H1 (cell line): ENCODE data around the gene CD300H. TPM values are rescaled to one million over a fixed set of nuclear protein-coding genes. Genes with fewer than 3 reads are reported as not detected.

ENCODE experiments used
- CTCF ChIA-PET: fragments of 300-600 bp; sonication (Branson Sonifier 250); formaldehyde crosslinking; loops from one replicate; lab custom pipeline; 2021; ENCODE audit not compliant: partially characterized antibody; lab: Charles Lee
- POLR2A ChIA-PET: fragments of 300-600 bp; sonication (Branson Sonifier 250); formaldehyde crosslinking; loops from one replicate; lab custom pipeline; 2021; ENCODE audit warnings: inconsistent platforms; ENCODE audit not compliant: partially characterized antibody; lab: Charles Lee
- DNase-seq, 2 experiments: peaks; one replicate each; pipeline versions ENCODE4 v3.0.0 to v3.0.0-alpha.2; 2010 to 2022; ENCODE audit warnings: low spot score in 2 of 2, low read depth in 1 of 2, mixed read lengths in 1 of 2
- FAIRE-seq: peaks from 2 replicates; lab custom pipeline; 2011; peaks lifted over from hg19 to GRCh38; lab: Jason Lieb, UNC
- H2AFZ ChIP-seq: 2 replicates; pipeline ENCODE4 v1.8.1; 2012; ENCODE audit warnings: low read length, inconsistent platforms
- H2AK5ac ChIP-seq: 2 replicates; pipeline ENCODE4 v1.6.1; 2013; ENCODE audit warnings: low read depth, low read length
- H2BK120ac ChIP-seq: replicated peaks from 2 replicates; pipeline ENCODE3; 2013; ENCODE audit warnings: low read depth, low read length, inconsistent platforms
- H2BK12ac ChIP-seq: 2 replicates; pipeline ENCODE4 v1.6.1; 2013; ENCODE audit warnings: low read depth, low read length
- H2BK15ac ChIP-seq: 2 replicates; pipeline ENCODE4 v1.6.1; 2013; ENCODE audit warnings: low read length
- H2BK20ac ChIP-seq: 2 replicates; pipeline ENCODE4 v1.6.1; 2013; ENCODE audit warnings: low read length
- H2BK5ac ChIP-seq: 2 replicates; pipeline ENCODE4 v1.6.1; 2013; ENCODE audit warnings: low read depth, low read length
- H3K14ac ChIP-seq: 2 replicates; pipeline ENCODE4 v1.6.1; 2013; ENCODE audit warnings: inconsistent platforms; ENCODE audit not compliant: insufficient read length
- H3K18ac ChIP-seq: 2 replicates; pipeline ENCODE4 v1.6.1; 2013; ENCODE audit warnings: low read length; ENCODE audit errors: extremely low read depth
- H3K23ac ChIP-seq: 2 replicates; pipeline ENCODE4 v1.6.1; 2013; ENCODE audit warnings: inconsistent platforms; ENCODE audit not compliant: insufficient read length
- H3K23me2 ChIP-seq: 2 replicates; pipeline ENCODE4 v1.6.1; 2013; ENCODE audit warnings: low read depth, low read length
- H3K27ac ChIP-seq: 2 replicates; pipeline ENCODE4 v1.6.1; 2011; ENCODE audit warnings: low read depth, low read length, inconsistent platforms
- H3K27me3 ChIP-seq, 4 experiments: replicated peaks in 1 of 4; 1 replicate in 1 of 4; 2 replicates in 3 of 4; pipeline versions ENCODE4 v1.6.1 to v1.8.1; 2011 to 2013; ENCODE audit warnings: low read length in 3 of 4, mild to moderate bottlenecking in 3 of 4, inconsistent platforms in 2 of 4, mixed read lengths in 2 of 4, moderate library complexity in 1 of 4; ENCODE audit not compliant: control insufficient read depth in 3 of 4, insufficient read depth in 3 of 4; ENCODE audit errors: extremely low read depth in 1 of 4
- H3K36me3 ChIP-seq, 4 experiments: 2 replicates each; pipeline versions ENCODE4 v1.6.1 to v1.8.1; 2011 to 2013; ENCODE audit warnings: mild to moderate bottlenecking in 4 of 4, low read length in 3 of 4, moderate library complexity in 2 of 4, control low read depth in 1 of 4, inconsistent platforms in 1 of 4; ENCODE audit not compliant: insufficient read depth in 4 of 4, control insufficient read depth in 2 of 4
- H3K4ac ChIP-seq: replicated peaks from 2 replicates; pipeline ENCODE3; 2013; ENCODE audit warnings: low read length, low read depth, mixed read lengths, inconsistent platforms; ENCODE audit not compliant: insufficient read length
- H3K4me1 ChIP-seq, 4 experiments: replicated peaks in 1 of 4; 1 replicate in 1 of 4; 2 replicates in 3 of 4; pipeline versions ENCODE4 v1.6.1 to v1.8.1; 2011 to 2013; ENCODE audit warnings: low read length in 3 of 4, inconsistent platforms in 2 of 4, mixed read lengths in 1 of 4; ENCODE audit not compliant: insufficient read depth in 4 of 4, control insufficient read depth in 3 of 4
- H3K4me2 ChIP-seq, 2 experiments: 2 replicates each; pipeline versions ENCODE4 v1.6.1 to v1.8.1; 2011 to 2013; ENCODE audit warnings: low read depth in 2 of 2, low read length in 2 of 2, control low read depth in 1 of 2, inconsistent platforms in 1 of 2, mild to moderate bottlenecking in 1 of 2; ENCODE audit not compliant: insufficient read depth in 1 of 2
- H3K4me3 ChIP-seq, 4 experiments: fragments of 200-600, 300-600 bp in 1 of 4; sonication (generic), shearing (Covaris generic), sonication (Bioruptor Twin) in 1 of 4; 2 replicates each; pipeline versions ENCODE4 v1.5.1 to v1.8.1; 2011 to 2016; ENCODE audit warnings: low read length in 4 of 4, low read depth in 3 of 4, control low read depth in 2 of 4, inconsistent platforms in 2 of 4, mild to moderate bottlenecking in 2 of 4, mixed read lengths in 1 of 4, moderate library complexity in 1 of 4; ENCODE audit not compliant: insufficient read depth in 2 of 4; ENCODE audit errors: extremely low read depth in 1 of 4
- H3K56ac ChIP-seq: replicated peaks from 2 replicates; pipeline ENCODE3; 2013; ENCODE audit warnings: low read depth, mild to moderate bottlenecking, mixed read lengths, low read length, inconsistent platforms; ENCODE audit not compliant: insufficient read length
- H3K79me1 ChIP-seq: 2 replicates; pipeline ENCODE4 v1.6.1; 2013; ENCODE audit warnings: low read depth, low read length, control low read depth
- H3K79me2 ChIP-seq, 2 experiments: 2 replicates each; pipeline versions ENCODE4 v1.6.1 to v1.8.1; 2012 to 2013; ENCODE audit warnings: low read length in 2 of 2, mild to moderate bottlenecking in 2 of 2, inconsistent platforms in 1 of 2; ENCODE audit not compliant: insufficient read depth in 2 of 2, control insufficient read depth in 1 of 2
- H3K9ac ChIP-seq, 4 experiments: replicated peaks in 1 of 4; 1 replicate in 1 of 4; 2 replicates in 3 of 4; pipeline versions ENCODE4 v1.6.1 to v1.8.1; 2011 to 2013; ENCODE audit warnings: low read depth in 3 of 4, low read length in 3 of 4, control low read depth in 2 of 4, mild to moderate bottlenecking in 2 of 4, moderate library complexity in 2 of 4, inconsistent platforms in 1 of 4; ENCODE audit errors: extremely low read depth in 1 of 4
- H3K9me3 ChIP-seq, 2 experiments: 2 replicates each; pipeline versions ENCODE4 v1.6.1 to v1.8.1; 2012 to 2013; ENCODE audit warnings: mild to moderate bottlenecking in 2 of 2, moderate library complexity in 2 of 2, control low read depth in 1 of 2, inconsistent platforms in 1 of 2, low read depth in 1 of 2, low read length in 1 of 2, mixed read lengths in 1 of 2; ENCODE audit not compliant: insufficient read depth in 2 of 2
- H4K20me1 ChIP-seq, 2 experiments: replicated peaks in 1 of 2; 2 replicates each; pipeline versions ENCODE3 to v1.8.1; 2011 to 2013; ENCODE audit warnings: inconsistent platforms in 2 of 2, low read length in 2 of 2, mild to moderate bottlenecking in 1 of 2; ENCODE audit not compliant: insufficient read depth in 2 of 2, control insufficient read depth in 1 of 2
- H4K5ac ChIP-seq: 2 replicates; pipeline ENCODE4 v1.6.1; 2013; ENCODE audit warnings: low read length, low read depth, mixed read lengths, inconsistent platforms; ENCODE audit not compliant: insufficient read length
- H4K8ac ChIP-seq: 2 replicates; pipeline ENCODE4 v1.8.0; 2013; ENCODE audit warnings: mild to moderate bottlenecking, moderate library complexity, low read length, inconsistent platforms; ENCODE audit not compliant: insufficient read depth; ENCODE audit errors: extremely low read depth
- H4K91ac ChIP-seq: replicated peaks from 2 replicates; pipeline ENCODE3; 2013; ENCODE audit warnings: low read length, mixed read lengths, inconsistent platforms; ENCODE audit not compliant: insufficient read length
- KDM4A ChIP-seq: IDR thresholded peaks from one replicate; pipeline ENCODE4 v1.7.1; 2012; ENCODE audit warnings: low read depth, mild to moderate bottlenecking, moderate library complexity, low read length, inconsistent platforms; ENCODE audit not compliant: severe bottlenecking
- NANOG ChIP-seq: IDR thresholded peaks from 2 replicates; pipeline ENCODE4 v1.6.1; 2011; ENCODE audit warnings: low read length, low read depth, mild to moderate bottlenecking, inconsistent platforms; ENCODE audit not compliant: insufficient read depth, poor library complexity, severe bottlenecking
- RXRA ChIP-seq: IDR thresholded peaks from 2 replicates; pipeline ENCODE4 v1.6.1; 2011; ENCODE audit warnings: low read depth, mild to moderate bottlenecking, low read length, moderate library complexity; ENCODE audit not compliant: insufficient read depth
- SP4 ChIP-seq: IDR thresholded peaks from 2 replicates; pipeline ENCODE4 v1.6.1; 2012; ENCODE audit warnings: low read length, inconsistent platforms
- SRF ChIP-seq: IDR thresholded peaks from 2 replicates; pipeline ENCODE4 v1.6.1; 2011; ENCODE audit warnings: mild to moderate bottlenecking, low read depth, low read length, moderate library complexity
- TCF12 ChIP-seq: IDR thresholded peaks from 2 replicates; pipeline ENCODE4 v1.6.1; 2011; ENCODE audit warnings: low read depth, mild to moderate bottlenecking, low read length
- ZNF274 ChIP-seq: IDR thresholded peaks from 2 replicates; pipeline ENCODE4 v1.7.0; 2012; ENCODE audit warnings: low read length, borderline replicate concordance; ENCODE audit errors: extremely low read depth
- WGBS, 2 experiments: shearing (Covaris generic) in 1 of 2; methylation state at CpG; one replicate each; pipeline versions ENCODE4 v1.1.6 to v1.1.7; 2013 to 2015; ENCODE audit warnings: low lambda C conversion rate in 2 of 2, mixed read lengths in 2 of 2, inconsistent platforms in 1 of 2, low coverage in 1 of 2, missing lambda C conversion rate in 1 of 2; ENCODE audit not compliant: insufficient replicate concordance in 2 of 2, insufficient coverage in 1 of 2, insufficient read length in 1 of 2; ENCODE audit errors: extremely low coverage in 1 of 2, missing lambda C conversion rate in 1 of 2; 5-methylcytosine and 5-hydroxymethylcytosine counted together
- polyA plus RNA-seq, 7 experiments: library from polyadenylated mRNA; depleted of rRNA in 3 of 7; stranded (reverse) in 5 of 7; unstranded in 2 of 7; fragments of >200 nt in 5 of 7; fragments of 200-250 nt in 2 of 7; gene quantifications; 1 replicate in 5 of 7; 2 replicates in 1 of 7; 4 replicates in 1 of 7; pipeline versions ENCODE4 v1.2.1 to v1.2.3, GENCODE V29; 2011 to 2013; ENCODE audit warnings: missing spikeins in 2 of 7, mixed read lengths in 2 of 7
- total RNA-seq: library from RNA; stranded (reverse); fragmentation: NEBNext Ultra II Directional; extraction: Animal tissue kit (Norgen Biotek cat#: 25700); gene quantifications from 2 replicates; pipeline ENCODE4 v1.2.1, GENCODE V29; 2021
- TF ChIP-seq, protein P1 (sequence below): IDR thresholded peaks from 2 replicates; pipeline ENCODE4 v1.6.1; 2012; ENCODE audit warnings: low read length, inconsistent platforms

The CD300H gene
- total and polyA plus RNA-seq, 2 of the 8 experiments (the other 6 are each of a cell fraction or from before 2014, with no cell fraction given), result not detected

DNA sequence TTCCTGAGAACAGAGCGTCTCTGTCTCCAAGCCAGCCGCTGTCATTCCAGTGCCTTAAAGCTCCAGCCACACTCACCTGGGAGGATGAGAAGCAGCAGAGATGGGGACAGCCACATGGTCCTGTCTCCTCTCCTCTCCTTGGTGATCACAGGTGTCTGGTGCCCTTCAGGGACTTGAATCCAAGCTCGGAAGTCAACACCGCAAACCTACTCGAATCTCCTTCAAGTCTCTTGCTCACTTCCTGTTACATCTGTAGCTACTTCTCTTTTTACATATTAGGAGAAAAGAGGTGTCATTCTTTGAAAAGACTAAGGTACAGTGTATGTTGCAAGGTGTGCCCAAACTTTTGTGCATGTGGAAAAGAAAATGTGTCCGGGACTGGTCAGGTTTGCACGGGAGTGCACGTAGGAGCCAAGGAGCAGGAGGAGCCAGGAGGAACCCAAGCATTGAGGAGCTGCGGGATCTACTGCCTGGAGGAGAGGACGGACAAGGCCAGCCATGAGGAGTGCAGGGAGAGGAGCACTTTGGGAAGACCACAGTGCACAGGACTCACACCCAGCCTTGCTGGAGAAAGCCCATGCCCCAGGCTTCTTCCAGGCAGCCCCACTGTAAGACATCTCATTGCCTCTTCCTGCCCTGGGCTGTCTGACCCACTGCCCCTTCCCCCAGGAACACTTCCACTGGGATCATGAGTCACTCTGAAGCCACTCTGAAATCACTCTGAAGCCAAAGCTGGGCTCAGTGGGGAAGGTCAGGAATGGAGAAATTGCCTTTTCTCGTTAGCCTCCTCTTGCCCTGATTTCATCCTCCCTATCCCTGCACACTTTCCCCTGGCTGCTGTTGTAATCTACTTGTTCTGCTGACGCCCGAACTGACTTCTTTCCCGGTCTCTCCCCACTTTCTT, 25.0 kb upstream of the CD300H start, which contains the start of gene CD300LD:
CD300LD (minus strand) TSS at position 197 of the 904 bp plus-strand sequence; CDS start at position 116, 81 bp downstream.
- no peak within 1 kb of the TSS for H3K18ac ChIP-seq
- H3K4ac ChIP-seq, result no peak within 1 kb of the TSS
- FAIRE-seq, result no peak
- H4K8ac ChIP-seq, result no peak within 1 kb of the TSS
- no peak within 1 kb of the TSS for H3K56ac ChIP-seq
- POLR2A ChIA-PET, result interaction anchor here (0.6 kb wide), 1 partner anchor 13 kb away, joined by 3 read pairs; no protein-coding TSS in a partner anchor
- WGBS, 2 experiments, result 86% methylated on average over 14 of the region's 14 CpGs; no CpG with 5 or more reads in 1 of the 2 experiments
- H3K9me3 ChIP-seq, result no peaks in the 10 kb centered on the region
- CTCF ChIA-PET, result interaction anchor here (1.1 to 3.5 kb wide), 5 partner anchors 10 to 65 kb away, joined by 3 to 13 read pairs (median 5); partner anchors contain the start of gene CD300H
- TF ChIP-seq TCF12 (no peak), ZNF274 (no peak), SP4 (no peak), KDM4A (no peak), SRF (no peak), NANOG (no peak), RXRA (no peak)
- TF ChIP-seq, protein P1, sequence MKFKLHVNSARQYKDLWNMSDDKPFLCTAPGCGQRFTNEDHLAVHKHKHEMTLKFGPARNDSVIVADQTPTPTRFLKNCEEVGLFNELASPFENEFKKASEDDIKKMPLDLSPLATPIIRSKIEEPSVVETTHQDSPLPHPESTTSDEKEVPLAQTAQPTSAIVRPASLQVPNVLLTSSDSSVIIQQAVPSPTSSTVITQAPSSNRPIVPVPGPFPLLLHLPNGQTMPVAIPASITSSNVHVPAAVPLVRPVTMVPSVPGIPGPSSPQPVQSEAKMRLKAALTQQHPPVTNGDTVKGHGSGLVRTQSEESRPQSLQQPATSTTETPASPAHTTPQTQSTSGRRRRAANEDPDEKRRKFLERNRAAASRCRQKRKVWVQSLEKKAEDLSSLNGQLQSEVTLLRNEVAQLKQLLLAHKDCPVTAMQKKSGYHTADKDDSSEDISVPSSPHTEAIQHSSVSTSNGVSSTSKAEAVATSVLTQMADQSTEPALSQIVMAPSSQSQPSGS, result no peak
- no peak within 1 kb of the TSS for H3K4me3 ChIP-seq
- H4K5ac ChIP-seq, result no peak within 1 kb of the TSS
- no peak for DNase-seq
- no peaks in the 10 kb centered on the region for H3K79me1 ChIP-seq
- no peaks in the 10 kb centered on the region for H3K79me2 ChIP-seq
- no peaks in the 10 kb centered on the region for H3K4me1 ChIP-seq
- no peak within 1 kb of the TSS for H3K14ac ChIP-seq
- no peak within 1 kb of the TSS for H2BK120ac ChIP-seq
- H2BK20ac ChIP-seq, result no peak within 1 kb of the TSS
- no peak within 1 kb of the TSS for H4K91ac ChIP-seq
- no peak within 1 kb of the TSS for H2BK15ac ChIP-seq
- peaks cover 0 to 2% (median under 1%) of the 10 kb centered on the region in 4 experiments; a peak in 4 of 7 replicates for H3K27me3 ChIP-seq
- H3K27ac ChIP-seq, result no peak within 1 kb of the TSS
- no peak within 1 kb of the TSS for H2AK5ac ChIP-seq
- H3K36me3 ChIP-seq, result no peaks in the 10 kb centered on the region
- no peaks in the 10 kb centered on the region for H3K23me2 ChIP-seq
- no peak within 1 kb of the TSS for H2BK5ac ChIP-seq
- H2BK12ac ChIP-seq, result no peak within 1 kb of the TSS
- no peak within 1 kb of the TSS for H3K4me2 ChIP-seq
- no peak within 1 kb of the TSS for H3K9ac ChIP-seq
- H4K20me1 ChIP-seq, result no peaks in the 10 kb centered on the region
- no peak within 1 kb of the TSS for H3K23ac ChIP-seq
- no peak within 1 kb of the TSS for H2AFZ ChIP-seq
